Measurements from ENCODE around the gene CUX1. TPM values are rescaled to one million over a fixed set of nuclear protein-coding genes. Genes with fewer than 3 reads are reported as not detected.
"Not testable (repeated sequence)": the region's sequence is repeated elsewhere in the genome, so short reads cannot be mapped to it uniquely, and the experiment has no call there.

CUX1 gene
- polyA plus RNA-seq, 3 donors: 22.4 to 47.5 (median 40.9) TPM

- H3K27ac ChIP-seq (ENCODE audit: low read depth, low read length): no peak overlapping the region
- 74 to 87% (median 79%) methylated on average over 10 of the region's 10 CpGs for WGBS, 3 donors
These were observed 178.8 kb downstream of the CUX1 start for GRCh38 chr7:101996131-101996691.

GRCh38 chr7:101996876-101997275, 179.4 kb downstream of the CUX1 start:
- H3K27ac ChIP-seq (ENCODE audit: low read depth, low read length): no peak overlapping the region
- 92 to 97% (median 93%) methylated on average over 16 of the region's 16 CpGs for WGBS, 3 donors

- no peak overlapping the region for H3K27ac ChIP-seq (ENCODE audit: low read depth, low read length)
- WGBS, 3 donors: 63 to 87% (median 72%) methylated on average over 24 of the region's 24 CpGs
These were observed 180.8 kb downstream of the CUX1 start for GRCh38 chr7:101998029-101998905.

GRCh38 chr7:101998906-101999240, 181.4 kb downstream of the CUX1 start:
- WGBS, 3 donors: 40 to 64% (median 49%) methylated on average over 6 of the region's 6 CpGs
- no peak overlapping the region for H3K27ac ChIP-seq (ENCODE audit: low read depth, low read length)

- WGBS, 3 donors: 88 to 93% (median 91%) methylated on average over 9 of the region's 9 CpGs
- H3K27ac ChIP-seq (ENCODE audit: low read depth, low read length): no peak overlapping the region
These were observed 182.0 kb downstream of the CUX1 start for GRCh38 chr7:101999393-101999792.

GRCh38 chr7:102000123-102000522, 182.7 kb downstream of the CUX1 start:
- 63 to 89% (median 85%) methylated on average over 9 of the region's 9 CpGs for WGBS, 3 donors
- H3K27ac ChIP-seq (ENCODE audit: low read depth, low read length): no peak overlapping the region

GRCh38 chr7:102004229-102004628, 186.8 kb downstream of the CUX1 start:
- 55 to 68% (median 56%) methylated on average over 4 of the region's 4 CpGs for WGBS, 3 donors
- no peak overlapping the region for H3K27ac ChIP-seq (ENCODE audit: low read depth, low read length)

GRCh38 chr7:102004848-102005247, 187.4 kb downstream of the CUX1 start:
- WGBS, 3 donors: 80 to 93% (median 85%) methylated on average over 7 of the region's 7 CpGs
- H3K27ac ChIP-seq (ENCODE audit: low read depth, low read length): no peak overlapping the region

- H3K27ac ChIP-seq (ENCODE audit: low read depth, low read length): no peak overlapping the region
- 91 to 94% (median 93%) methylated on average over 23 of the region's 23 CpGs for WGBS, 3 donors
These were observed 188.6 kb downstream of the CUX1 start for GRCh38 chr7:102005933-102006480.

GRCh38 chr7:102006695-102007094, 189.3 kb downstream of the CUX1 start:
- 96 to 97% (median 96%) methylated on average over 15 of the region's 15 CpGs for WGBS, 3 donors
- H3K27ac ChIP-seq (ENCODE audit: low read depth, low read length): no peak overlapping the region

- H3K27ac ChIP-seq (ENCODE audit: low read depth, low read length): no peak overlapping the region
These were observed 191.3 kb downstream of the CUX1 start for GRCh38 chr7:102008535-102009262.

GRCh38 chr7:102009628-102010027, 192.2 kb downstream of the CUX1 start:
- WGBS, 3 donors: 63 to 86% (median 81%) methylated on average over 5 of the region's 5 CpGs
- no peak overlapping the region for H3K27ac ChIP-seq (ENCODE audit: low read depth, low read length)

More at GRCh38 chr7:102008535-102009262, 191.3 kb downstream of the CUX1 start:
- 85 to 91% (median 90%) methylated on average over 12 of the region's 12 CpGs for WGBS, 3 donors

- H3K27ac ChIP-seq (ENCODE audit: low read depth, low read length): not testable (repeated sequence)
- 92 to 95% (median 92%) methylated on average over 13 of the region's 13 CpGs for WGBS, 3 donors
These were observed 194.8 kb downstream of the CUX1 start for GRCh38 chr7:102012112-102012830.

- 70 to 80% (median 72%) methylated on average over 9 of the region's 9 CpGs for WGBS, 3 donors
- H3K27ac ChIP-seq (ENCODE audit: low read depth, low read length): no peak overlapping the region
These were observed 195.6 kb downstream of the CUX1 start for GRCh38 chr7:102012941-102013461.

- H3K27ac ChIP-seq (ENCODE audit: low read depth, low read length): no peak overlapping the region
- 89 to 96% (median 89%) methylated on average over 12 of the region's 12 CpGs for WGBS, 3 donors
These were observed 201.4 kb downstream of the CUX1 start for GRCh38 chr7:102018876-102019275.

GRCh38 chr7:102019461-102019860, 202.0 kb downstream of the CUX1 start:
- no peak overlapping the region for H3K27ac ChIP-seq (ENCODE audit: low read depth, low read length)
- WGBS, 3 donors: 91 to 97% (median 95%) methylated on average over 7 of the region's 7 CpGs

GRCh38 chr7:102021841-102022618, 204.6 kb downstream of the CUX1 start:
- no peak overlapping the region for H3K27ac ChIP-seq (ENCODE audit: low read depth, low read length)
- whole genome bisulfite sequencing, 3 donors: 86 to 94% (median 93%) methylated on average over 24 of the region's 24 CpGs
